DND-41 (cell line): ENCODE measurements around the gene JUP.

ENCODE experiments used
- EZH2 ChIP-seq: IDR thresholded peaks from 3 replicates; pipeline ENCODE4 v1.6.1; 2012; ENCODE audit warnings: borderline replicate concordance, low read depth, mild to moderate bottlenecking, moderate library complexity, low read length, inconsistent platforms; ENCODE audit not compliant: severe bottlenecking
- TF ChIP-seq, protein P1 (sequence below): IDR thresholded peaks from 2 replicates; pipeline ENCODE4 v1.5.1; 2012; ENCODE audit warnings: borderline replicate concordance, low read length, moderate library complexity, mild to moderate bottlenecking; ENCODE audit not compliant: poor library complexity, severe bottlenecking; ENCODE audit errors: extremely low read depth

DNA sequence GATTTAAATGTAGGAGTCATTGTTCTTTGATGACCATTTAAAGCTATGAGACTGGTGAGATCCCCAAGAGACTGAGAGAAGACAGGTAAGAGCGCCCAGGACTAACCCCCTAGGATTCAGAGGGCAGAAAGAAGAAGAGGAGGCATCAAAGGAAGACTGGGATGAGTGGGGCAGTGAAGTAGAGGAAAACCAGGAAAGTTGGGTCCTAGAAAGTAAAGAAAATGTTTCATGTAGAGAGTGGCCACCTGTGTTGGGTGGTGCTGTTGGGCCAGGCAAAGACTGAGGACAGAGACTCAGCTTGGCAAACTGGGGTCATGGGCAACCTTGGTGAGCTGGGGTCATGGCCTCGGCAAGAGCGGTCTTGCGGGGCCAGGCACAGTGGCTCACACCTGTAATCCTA, 50.8 kb downstream of the JUP start:
- TF ChIP-seq, protein P1, sequence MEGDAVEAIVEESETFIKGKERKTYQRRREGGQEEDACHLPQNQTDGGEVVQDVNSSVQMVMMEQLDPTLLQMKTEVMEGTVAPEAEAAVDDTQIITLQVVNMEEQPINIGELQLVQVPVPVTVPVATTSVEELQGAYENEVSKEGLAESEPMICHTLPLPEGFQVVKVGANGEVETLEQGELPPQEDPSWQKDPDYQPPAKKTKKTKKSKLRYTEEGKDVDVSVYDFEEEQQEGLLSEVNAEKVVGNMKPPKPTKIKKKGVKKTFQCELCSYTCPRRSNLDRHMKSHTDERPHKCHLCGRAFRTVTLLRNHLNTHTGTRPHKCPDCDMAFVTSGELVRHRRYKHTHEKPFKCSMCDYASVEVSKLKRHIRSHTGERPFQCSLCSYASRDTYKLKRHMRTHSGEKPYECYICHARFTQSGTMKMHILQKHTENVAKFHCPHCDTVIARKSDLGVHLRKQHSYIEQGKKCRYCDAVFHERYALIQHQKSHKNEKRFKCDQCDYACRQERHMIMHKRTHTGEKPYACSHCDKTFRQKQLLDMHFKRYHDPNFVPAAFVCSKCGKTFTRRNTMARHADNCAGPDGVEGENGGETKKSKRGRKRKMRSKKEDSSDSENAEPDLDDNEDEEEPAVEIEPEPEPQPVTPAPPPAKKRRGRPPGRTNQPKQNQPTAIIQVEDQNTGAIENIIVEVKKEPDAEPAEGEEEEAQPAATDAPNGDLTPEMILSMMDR = no peak
- TF ChIP-seq EZH2 = no peak
